Endothelial cell (in vitro differentiated cells): ENCODE measurements around the gene KRT32. TPM values are rescaled to one million over a fixed set of nuclear protein-coding genes. Genes with fewer than 3 reads are reported as not detected.

Experiments used
- DNase-seq: peaks from one replicate; pipeline ENCODE4 v3.0.0; 2021; ENCODE audit warnings: low spot score
- H3K27ac Mint-ChIP-seq: one replicate; pipeline ENCODE4 v1.8.0; 2021; ENCODE audit warnings: mixed read lengths, inconsistent platforms; ENCODE audit not compliant: unreplicated experiment
- H3K27me3 Mint-ChIP-seq: one replicate; pipeline ENCODE4 v1.8.0; 2021; ENCODE audit warnings: mild to moderate bottlenecking, moderate library complexity, mixed read lengths, inconsistent platforms; ENCODE audit not compliant: unreplicated experiment
- H3K36me3 Mint-ChIP-seq: one replicate; pipeline ENCODE4 v1.8.0; 2021; ENCODE audit warnings: mild to moderate bottlenecking, low read depth, mixed read lengths, inconsistent platforms; ENCODE audit not compliant: unreplicated experiment
- H3K4me1 Mint-ChIP-seq: one replicate; pipeline ENCODE4 v1.8.0; 2021; ENCODE audit warnings: mild to moderate bottlenecking, mixed read lengths, inconsistent platforms; ENCODE audit not compliant: unreplicated experiment
- H3K4me3 Mint-ChIP-seq: one replicate; pipeline ENCODE4 v1.8.0; 2021; ENCODE audit warnings: mild to moderate bottlenecking, mixed read lengths, inconsistent platforms; ENCODE audit not compliant: unreplicated experiment
- H3K9me3 Mint-ChIP-seq: one replicate; pipeline ENCODE4 v1.8.0; 2021; ENCODE audit warnings: mixed read lengths, inconsistent platforms; ENCODE audit not compliant: unreplicated experiment
- CTCF ChIP-seq: fragments of 200-600 bp; sonication (generic); IDR thresholded peaks from one replicate; pipeline ENCODE4 v1.5.0; 2021; ENCODE audit warnings: antibody characterized with exemption; ENCODE audit not compliant: unreplicated experiment
- long read RNA-seq: library from polyadenylated mRNA; unstranded; transcript quantifications from one replicate; pipeline ENCODE4 v2.0.0, GENCODE V29; 2020; ENCODE audit not compliant: unreplicated experiment
- total RNA-seq: library from RNA; stranded (reverse); fragmentation: NEBNext Ultra II Directional; extraction: Animal tissue kit (Norgen Biotek cat#: 25700); gene quantifications from one replicate; pipeline ENCODE4 v1.2.1, GENCODE V29; 2021; ENCODE audit not compliant: unreplicated experiment

The KRT32 gene
- total RNA-seq = not detected
- long read RNA-seq = 0 reads

- Mint-ChIP-seq H3K9me3 (no peaks in the 10 kb centered on the region), H3K27me3 (no peaks in the 10 kb centered on the region)
These were observed at the start of gene KRT32 for GRCh38 chr17:41466988-41467387. KRT32 (minus strand) TSS chr17:41467386; CDS start chr17:41467325, 61 bp downstream.

GRCh38 chr17:41516830-41517283 is 49.7 kb upstream of the KRT32 start:
- Mint-ChIP-seq H3K4me3 (no peak overlapping the region), H3K9me3 (no peaks in the 10 kb centered on the region), H3K4me1 (no peaks in the 10 kb centered on the region), H3K27me3 (no peaks in the 10 kb centered on the region), H3K27ac (no peak overlapping the region), H3K36me3 (no peaks in the 10 kb centered on the region)
- no peak for TF ChIP-seq CTCF
- DNase-seq = no peak

More at GRCh38 chr17:41466988-41467387, at the start of gene KRT32:
- no peak within 1 kb of the TSS for H3K4me3 Mint-ChIP-seq
- no peak for TF ChIP-seq CTCF
- DNase-seq = no peak
- H3K36me3 Mint-ChIP-seq = no peaks in the 10 kb centered on the region
- no peak within 1 kb of the TSS for H3K27ac Mint-ChIP-seq
- no peaks in the 10 kb centered on the region for H3K4me1 Mint-ChIP-seq

GRCh38 chr17:41516147-41516829 is 49.1 kb upstream of the KRT32 start:
- H3K36me3 Mint-ChIP-seq = no peaks in the 10 kb centered on the region

GRCh38 chr17:41513168-41513547 is 46.0 kb upstream of the KRT32 start:
- no peak overlapping the region for H3K27ac Mint-ChIP-seq
- no peak for DNase-seq
- no peaks in the 10 kb centered on the region for H3K36me3 Mint-ChIP-seq
- H3K9me3 Mint-ChIP-seq = no peaks in the 10 kb centered on the region
- no peak overlapping the region for H3K4me3 Mint-ChIP-seq
- TF ChIP-seq CTCF = no peak
- no peaks in the 10 kb centered on the region for H3K27me3 Mint-ChIP-seq
- no peaks in the 10 kb centered on the region for H3K4me1 Mint-ChIP-seq

More at GRCh38 chr17:41516147-41516829, 49.1 kb upstream of the KRT32 start:
- no peak overlapping the region for H3K4me3 Mint-ChIP-seq
- DNase-seq = no peak
- no peaks in the 10 kb centered on the region for H3K27me3 Mint-ChIP-seq
- TF ChIP-seq CTCF = no peak
- H3K4me1 Mint-ChIP-seq = no peaks in the 10 kb centered on the region
- H3K27ac Mint-ChIP-seq = no peak overlapping the region
- no peaks in the 10 kb centered on the region for H3K9me3 Mint-ChIP-seq

GRCh38 chr17:41512546-41513167 is 45.5 kb upstream of the KRT32 start:
- no peaks in the 10 kb centered on the region for H3K36me3 Mint-ChIP-seq
- H3K27me3 Mint-ChIP-seq = no peaks in the 10 kb centered on the region
- TF ChIP-seq CTCF = no peak
- H3K4me3 Mint-ChIP-seq = no peak overlapping the region
- no peak overlapping the region for H3K27ac Mint-ChIP-seq
- no peaks in the 10 kb centered on the region for H3K4me1 Mint-ChIP-seq
- no peaks in the 10 kb centered on the region for H3K9me3 Mint-ChIP-seq
- no peak for DNase-seq
